Suprapubic skin (tissue), 4 donors: ENCODE results near the gene UNC50.

Experiments
- POLR2A ChIP-seq, 2 donors: fragments of 450-650 bp; IDR thresholded peaks; one replicate each; pipeline ENCODE4 v1.6.1; 2017; ENCODE audit warnings: antibody characterized with exemption in 2 of 2, mild to moderate bottlenecking in 2 of 2, moderate library complexity in 2 of 2
- POLR2AphosphoS5 ChIP-seq, 3 donors: sonication (generic); formaldehyde crosslinking; IDR thresholded peaks; one replicate each; pipeline ENCODE4 v1.6.1; 2017; ENCODE audit warnings: antibody characterized with exemption in 3 of 3
- TF ChIP-seq, protein P1 (sequence below), 2 donors: fragments of 200-600 bp in 1 of 2; fragments of 450-650 bp in 1 of 2; sonication (generic) in 1 of 2; IDR thresholded peaks; one replicate each; pipeline ENCODE4 v1.5.1; 2016 to 2019; ENCODE audit warnings: antibody characterized with exemption in 2 of 2, mild to moderate bottlenecking in 1 of 2, moderate library complexity in 1 of 2

DNA sequence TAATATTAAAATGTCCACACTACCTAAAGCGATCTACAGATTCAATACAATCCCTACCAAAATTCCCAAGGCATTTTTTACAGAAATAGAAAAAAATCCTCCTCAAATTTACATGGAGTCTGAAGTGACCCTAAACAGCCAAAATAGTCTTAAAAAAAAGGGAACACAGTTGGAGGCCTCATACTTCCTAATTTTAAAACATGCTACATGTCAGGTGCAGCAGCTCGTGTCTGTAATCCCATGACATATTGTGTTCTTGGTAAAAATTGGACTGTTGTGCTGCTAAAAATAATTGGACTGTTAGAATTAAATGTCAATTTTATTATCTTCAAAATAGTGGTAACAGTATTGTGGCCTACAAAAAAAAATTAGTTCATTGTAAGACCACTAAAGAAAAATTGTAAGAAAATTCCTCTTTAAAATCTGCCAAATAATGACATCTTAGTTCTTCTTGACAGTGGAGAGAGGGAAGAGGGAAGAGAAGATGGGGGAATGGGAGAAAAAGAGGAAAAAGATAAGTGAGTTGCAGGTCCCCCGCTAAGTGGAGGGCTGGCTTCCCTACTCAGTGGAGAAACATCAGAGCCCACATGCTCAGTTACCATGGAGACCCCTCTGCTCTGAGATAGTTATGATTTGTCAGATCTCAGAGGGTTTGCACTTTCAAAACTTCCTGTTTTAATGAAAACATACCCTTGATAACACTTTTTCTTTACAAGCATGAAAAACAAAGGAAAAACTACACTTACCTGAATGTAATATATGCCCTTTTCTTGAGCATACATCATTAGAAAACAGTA is 46.5 kb downstream of the UNC50 start:
- TF ChIP-seq, protein P1, sequence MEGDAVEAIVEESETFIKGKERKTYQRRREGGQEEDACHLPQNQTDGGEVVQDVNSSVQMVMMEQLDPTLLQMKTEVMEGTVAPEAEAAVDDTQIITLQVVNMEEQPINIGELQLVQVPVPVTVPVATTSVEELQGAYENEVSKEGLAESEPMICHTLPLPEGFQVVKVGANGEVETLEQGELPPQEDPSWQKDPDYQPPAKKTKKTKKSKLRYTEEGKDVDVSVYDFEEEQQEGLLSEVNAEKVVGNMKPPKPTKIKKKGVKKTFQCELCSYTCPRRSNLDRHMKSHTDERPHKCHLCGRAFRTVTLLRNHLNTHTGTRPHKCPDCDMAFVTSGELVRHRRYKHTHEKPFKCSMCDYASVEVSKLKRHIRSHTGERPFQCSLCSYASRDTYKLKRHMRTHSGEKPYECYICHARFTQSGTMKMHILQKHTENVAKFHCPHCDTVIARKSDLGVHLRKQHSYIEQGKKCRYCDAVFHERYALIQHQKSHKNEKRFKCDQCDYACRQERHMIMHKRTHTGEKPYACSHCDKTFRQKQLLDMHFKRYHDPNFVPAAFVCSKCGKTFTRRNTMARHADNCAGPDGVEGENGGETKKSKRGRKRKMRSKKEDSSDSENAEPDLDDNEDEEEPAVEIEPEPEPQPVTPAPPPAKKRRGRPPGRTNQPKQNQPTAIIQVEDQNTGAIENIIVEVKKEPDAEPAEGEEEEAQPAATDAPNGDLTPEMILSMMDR (IDR thresholded peaks at IDR 0.05): no peak
- TF ChIP-seq POLR2AphosphoS5 (IDR thresholded peaks at IDR 0.05) (no peak), POLR2A (IDR thresholded peaks at IDR 0.05) (no peak)
